HG02970 (cell line): ENCODE results near the gene ADGRL3.
"Not testable (repeated sequence)": the region's sequence is repeated elsewhere in the genome, so short reads cannot be mapped to it uniquely, and the experiment has no call there.

Experiments used
- ATAC-seq: cut with Tn5 transposase; IDR thresholded peaks from one replicate; pipeline ENCODE4 v1.9.1; 2021; ENCODE audit warnings: mild to moderate bottlenecking, moderate library complexity, moderate number of reproducible peaks; ENCODE audit not compliant: unreplicated experiment, low FRiP score

The ADGRL3 gene

DNA sequence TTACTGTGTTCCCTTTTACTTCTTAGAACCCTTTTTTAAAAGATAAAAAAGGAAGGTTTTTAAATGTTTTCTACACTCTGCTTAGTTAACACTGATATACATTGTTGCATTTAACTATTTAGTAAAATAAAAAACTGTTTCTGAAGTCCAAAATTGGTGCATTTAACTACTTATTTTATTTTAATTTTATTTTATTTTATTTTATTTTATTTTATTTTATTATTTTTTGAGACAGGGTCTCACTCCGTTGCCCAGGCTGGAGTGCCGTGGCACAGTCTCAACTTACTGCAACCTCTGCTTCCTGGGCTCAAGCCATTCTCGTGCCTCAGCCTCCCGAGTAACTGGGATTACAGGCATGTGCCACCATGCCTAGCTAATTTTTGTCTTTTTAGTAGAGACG is 652.0 kb downstream of the ADGRL3 start:
- not testable (repeated sequence) for ATAC-seq

DNA sequence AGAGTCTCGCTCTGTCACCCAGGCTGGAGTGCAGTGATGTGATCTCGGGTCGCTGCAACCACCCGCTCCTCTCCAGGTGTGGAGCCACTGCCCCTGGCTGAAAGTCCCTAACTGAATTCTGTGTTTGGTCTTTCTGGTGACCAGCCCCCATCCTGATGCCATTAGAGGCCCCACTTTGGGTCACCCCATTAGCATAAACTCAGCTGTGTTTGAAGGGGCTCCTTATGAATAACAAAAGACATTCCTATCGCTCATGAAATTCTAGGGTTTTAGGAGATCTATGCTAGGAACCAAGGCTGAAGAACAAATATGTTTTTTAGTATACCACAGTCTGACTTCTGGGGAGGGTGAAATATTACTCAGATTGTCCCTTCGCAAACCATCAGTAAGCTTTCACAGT is 652.9 kb downstream of the ADGRL3 start:
- no peak for ATAC-seq

DNA sequence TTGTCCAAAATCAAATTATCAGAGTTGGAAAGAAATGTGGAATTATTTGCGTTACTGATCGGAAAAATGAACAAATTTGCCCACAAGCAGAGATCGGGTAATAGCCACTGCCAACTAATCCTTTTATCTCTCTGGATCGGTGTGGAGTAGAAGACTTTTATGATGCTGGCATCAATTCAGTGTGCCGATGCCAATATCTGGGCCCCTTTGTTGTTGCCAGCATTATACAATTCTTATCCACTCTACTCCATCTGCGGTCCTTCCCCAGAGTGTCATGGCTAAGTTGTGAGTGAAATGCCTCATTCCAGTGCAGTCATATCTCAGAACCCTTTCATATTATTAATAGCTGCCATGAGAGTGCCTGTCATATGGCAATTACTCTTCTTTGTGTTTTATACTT is 660.2 kb downstream of the ADGRL3 start:
- ATAC-seq: no peak

DNA sequence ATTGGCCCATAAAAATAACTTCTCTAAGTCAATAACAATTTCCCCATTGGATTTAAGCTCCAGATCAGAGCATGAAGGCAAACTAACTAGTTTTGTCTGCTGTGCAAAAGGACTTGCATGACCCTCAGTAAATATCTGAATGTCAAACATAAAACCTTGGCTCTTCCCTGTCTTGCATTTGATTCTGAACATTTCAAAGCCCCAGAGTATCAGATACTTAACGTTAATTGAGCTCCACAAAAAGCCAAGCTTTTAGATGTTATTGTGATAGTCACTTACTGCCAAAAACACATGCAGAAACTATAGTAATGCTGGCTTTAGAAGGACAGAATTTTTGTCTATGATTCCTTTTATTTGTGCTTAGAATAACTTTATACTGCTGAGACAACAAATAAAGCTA is 664.2 kb downstream of the ADGRL3 start:
- no peak for ATAC-seq

DNA sequence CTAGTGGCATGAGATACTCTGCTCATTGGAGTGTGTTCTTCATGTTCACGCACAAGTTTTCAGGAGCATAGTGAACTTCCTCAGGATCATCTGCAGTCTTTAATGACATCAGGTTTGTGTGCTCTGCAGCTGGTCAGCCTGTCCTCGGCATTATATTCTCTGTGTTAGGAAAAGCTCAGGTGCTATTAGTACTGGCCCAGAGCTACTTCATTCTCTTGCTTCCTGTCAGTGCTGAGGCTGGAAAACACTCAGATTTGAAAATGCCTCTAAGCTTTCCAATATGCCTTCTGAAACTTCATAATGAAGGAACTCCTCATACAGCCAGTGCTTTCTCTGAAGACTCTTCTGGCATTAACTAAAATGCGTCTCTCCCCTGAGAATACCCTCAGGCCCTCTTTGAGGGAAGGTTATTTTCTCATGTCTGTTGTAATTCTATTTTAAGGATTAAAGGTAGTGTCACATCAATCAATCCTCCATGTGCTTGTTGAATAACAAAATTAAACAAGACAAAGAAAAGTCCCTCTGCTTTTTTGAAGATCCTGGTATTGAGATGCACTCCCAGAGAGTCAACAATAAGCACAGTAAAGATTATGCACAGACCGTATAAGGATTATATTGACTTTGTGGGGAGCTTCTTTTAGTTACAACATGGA is 666.4 kb downstream of the ADGRL3 start:
- ATAC-seq: no peak

DNA sequence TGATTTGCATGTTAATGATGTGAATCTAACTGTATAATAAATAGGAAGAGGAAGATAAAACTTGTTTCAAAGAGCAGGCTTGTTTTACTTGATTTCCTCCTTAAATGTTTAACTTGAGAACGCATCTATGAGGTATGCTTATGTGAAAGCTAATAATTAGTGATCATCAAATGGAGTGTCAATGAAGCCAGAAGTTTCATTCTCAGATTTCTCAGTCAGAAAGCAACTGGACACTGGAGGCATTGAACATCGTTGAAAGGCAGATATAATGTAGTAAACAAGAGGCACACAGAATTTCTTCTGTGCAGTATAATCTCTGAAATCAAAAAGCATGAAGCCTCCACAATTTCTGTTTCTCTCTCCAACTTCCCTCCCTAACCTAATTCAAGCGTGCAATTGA is 672.9 kb downstream of the ADGRL3 start:
- ATAC-seq: no peak

DNA sequence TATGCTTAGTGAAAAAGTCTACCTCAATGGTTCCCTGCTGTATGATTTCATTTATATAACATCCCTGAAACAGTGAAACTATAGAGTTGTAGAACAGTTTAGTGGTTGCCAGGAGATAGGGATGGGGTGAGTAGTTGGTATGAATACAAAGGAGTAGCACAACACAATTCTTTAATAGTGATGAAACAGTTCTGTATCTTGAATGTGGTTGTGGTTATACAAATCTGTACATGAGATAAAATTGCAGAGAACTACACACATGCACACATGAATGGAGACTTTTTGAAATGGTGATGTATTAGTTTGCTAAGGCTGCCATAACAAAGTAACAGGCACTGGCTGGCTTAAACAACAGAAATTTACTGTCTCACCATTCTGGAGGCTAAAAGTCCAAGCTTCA is 677.1 kb downstream of the ADGRL3 start:
- no peak for ATAC-seq

DNA sequence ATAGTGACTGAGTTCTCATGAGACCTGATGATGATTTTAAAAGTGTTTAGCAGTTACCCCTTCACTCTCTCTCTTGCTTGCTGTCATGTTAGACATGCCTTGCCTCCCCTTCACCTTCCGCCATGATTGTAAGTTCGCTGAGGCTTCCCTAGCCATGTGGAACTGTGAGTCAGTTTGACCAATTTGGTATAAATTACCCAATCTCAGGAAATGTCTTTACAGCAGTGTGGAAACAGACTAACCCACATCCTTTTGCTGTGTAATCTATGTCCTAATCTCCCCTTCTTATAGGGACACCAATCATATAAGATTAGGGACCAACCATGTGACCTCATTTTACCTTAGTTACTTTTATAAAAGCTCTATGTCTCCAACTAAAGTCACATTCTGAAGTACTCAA is 677.8 kb downstream of the ADGRL3 start:
- ATAC-seq: no peak

DNA sequence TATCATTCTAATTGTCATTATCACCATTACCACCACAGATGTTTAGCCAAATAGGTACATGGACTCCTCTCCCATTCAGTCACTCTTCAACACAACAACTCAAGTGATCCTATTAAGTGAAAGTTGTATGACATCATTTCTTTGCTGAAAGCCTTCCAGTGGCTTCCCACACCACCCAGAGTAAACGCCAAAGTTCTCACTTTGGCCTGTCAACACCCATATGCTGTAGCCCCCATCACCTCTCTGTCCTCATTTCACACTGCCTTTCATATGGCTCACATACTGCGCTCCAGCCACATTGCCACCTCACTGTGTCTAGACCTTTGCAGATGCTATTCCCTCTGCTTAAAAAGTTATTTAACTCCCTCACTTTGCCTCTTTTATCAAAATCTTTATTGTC is 682.3 kb downstream of the ADGRL3 start:
- no peak for ATAC-seq

DNA sequence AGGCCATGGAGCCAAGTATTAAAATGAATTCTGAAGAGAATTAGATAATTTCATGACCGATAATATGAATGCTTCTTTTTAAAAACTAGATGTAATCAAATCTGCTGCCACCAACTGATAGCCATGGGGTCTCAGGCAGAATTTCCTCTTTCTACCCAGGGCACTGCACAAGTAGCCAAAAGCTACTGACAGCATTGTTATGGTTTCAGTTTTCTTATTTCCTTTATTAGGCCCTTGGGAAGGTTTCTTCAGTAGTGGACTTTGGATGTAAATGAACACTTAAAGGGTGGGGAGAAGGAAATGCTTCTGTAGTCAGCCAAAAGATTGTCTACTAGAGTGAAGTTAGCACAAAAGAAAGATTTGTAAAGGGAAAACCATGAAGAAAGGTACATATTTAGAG is 686.0 kb downstream of the ADGRL3 start:
- ATAC-seq: no peak

DNA sequence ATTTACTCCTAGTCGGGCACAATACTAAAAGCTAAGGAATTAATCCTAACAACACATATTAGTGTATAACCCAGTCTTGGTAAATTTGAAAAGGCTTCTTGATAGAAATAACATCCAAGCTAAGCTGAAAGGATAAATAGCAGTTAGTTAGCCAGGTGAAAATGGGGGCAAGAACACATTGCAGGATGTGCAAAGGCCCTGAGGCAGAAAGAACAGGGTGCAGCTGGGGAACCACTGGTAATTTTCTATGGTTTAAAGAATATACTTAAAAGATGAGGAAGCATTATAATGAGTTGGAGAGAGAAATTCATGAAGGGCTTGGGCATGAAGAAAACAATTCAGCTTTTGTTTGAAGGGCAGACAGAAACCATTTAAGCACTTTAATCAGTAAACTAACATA is 689.0 kb downstream of the ADGRL3 start:
- ATAC-seq: no peak

DNA sequence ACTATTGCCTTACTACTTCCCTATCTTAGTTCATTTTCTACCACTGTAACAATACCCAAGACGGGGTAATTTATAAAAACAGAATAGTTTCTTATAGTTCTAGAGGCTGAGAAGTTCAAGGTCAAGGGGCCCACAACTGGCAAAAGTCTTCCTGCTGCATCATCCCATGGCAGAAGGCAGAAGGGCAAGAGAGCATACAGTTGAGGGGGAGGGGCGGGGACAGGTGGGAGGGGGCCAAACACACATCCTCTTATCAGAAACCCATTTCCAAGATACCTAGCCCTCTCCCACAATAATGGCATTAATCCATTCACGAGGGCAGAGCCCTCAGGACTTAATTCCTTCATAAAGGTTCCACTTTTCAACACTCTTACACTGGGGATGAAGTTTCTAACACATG is 690.2 kb downstream of the ADGRL3 start:
- no peak for ATAC-seq

DNA sequence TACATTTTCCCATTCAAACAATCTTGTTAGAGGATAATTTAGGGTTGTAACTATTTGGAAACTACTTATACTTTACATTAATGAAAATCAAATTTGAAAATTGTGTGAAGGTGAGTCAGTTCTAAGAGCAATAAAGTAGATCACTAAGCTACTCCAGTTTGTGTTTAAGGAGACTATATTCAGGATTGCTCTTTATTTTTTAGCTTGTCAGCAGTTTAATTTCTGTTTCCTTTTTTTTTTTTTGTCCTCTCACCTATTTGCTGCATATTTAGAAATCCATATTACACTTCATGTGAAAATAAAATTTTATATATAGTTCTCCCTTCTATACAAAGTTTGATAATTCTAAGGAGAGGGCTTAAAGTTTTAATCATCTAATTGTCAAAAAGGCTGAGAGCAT is 691.8 kb downstream of the ADGRL3 start:
- no peak for ATAC-seq

DNA sequence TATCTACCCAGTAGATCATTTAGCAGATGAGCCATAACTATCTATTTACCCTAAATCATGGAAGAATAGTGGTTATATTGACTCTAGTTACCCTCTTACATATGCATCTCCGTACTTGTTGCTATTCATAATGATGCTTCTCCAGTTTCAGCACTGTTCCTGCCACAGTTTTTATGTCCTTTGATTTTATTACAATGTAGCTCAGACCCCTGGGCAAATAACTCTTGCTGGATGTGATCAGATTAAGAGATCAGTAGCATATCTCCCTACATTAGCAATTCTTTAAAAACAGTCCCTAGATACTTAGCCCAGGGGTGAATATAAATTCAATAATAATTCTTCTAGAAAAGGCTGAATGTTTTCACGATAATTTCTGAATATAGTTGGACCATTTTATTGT is 696.5 kb downstream of the ADGRL3 start:
- ATAC-seq: no peak

DNA sequence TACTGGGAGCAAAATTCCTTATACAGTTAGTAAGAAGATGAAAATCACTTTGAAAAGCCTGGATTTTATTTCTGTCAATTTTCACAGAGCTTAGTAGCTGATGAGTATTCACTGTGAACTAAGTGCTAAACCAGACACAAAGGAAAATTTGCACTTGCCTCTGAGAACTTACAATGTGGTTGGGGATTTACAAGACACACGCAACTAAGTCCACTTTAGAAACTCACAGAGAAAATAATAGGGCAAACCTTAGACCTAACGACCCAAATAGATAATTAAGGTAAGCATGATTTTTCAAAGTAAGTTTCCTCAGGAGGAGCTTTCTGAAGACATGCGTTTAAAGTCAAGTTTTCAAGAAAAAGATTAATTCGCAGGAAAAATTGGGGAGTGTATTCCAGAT is 708.9 kb downstream of the ADGRL3 start:
- ATAC-seq: no peak

DNA sequence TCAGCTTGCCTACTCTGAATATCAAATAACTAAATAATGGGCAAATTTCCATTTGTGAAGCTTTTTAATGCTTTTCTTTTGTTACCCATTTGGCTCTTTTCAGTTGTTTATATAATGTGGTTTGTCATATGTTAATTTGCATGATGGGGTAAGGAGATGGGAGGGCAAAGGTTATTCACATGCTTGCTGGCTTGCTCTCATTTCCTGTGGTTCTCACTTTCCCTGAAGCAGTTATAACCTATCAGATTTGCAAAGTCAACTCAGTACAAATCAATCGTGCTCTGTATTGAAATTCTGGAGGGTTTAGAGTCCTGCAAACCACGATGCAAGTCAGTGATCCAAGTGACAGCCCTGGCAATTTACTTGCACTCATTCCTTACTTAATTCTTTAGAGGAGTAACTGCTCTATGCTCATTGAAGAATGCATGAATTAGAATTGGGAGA is 711.2 kb downstream of the ADGRL3 start:
- no peak for ATAC-seq

DNA sequence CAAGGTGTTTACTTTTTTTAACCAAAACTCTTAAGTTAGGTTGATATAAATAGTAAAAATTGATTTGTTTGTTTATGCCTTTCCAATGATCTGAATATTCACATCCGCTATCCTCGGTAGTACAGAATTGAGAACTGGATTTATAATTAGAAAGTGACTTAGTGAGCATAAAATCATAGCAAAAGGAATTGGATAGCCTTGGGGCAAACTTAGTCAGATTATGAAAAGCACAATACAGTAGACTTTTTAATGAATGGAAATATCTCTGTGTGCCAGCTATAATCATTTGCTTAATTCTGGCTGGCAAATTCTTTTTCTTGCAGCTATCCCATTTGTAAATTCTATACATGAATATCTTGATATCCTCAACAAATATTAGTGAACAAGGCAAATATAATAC is 713.5 kb downstream of the ADGRL3 start:
- no peak for ATAC-seq

DNA sequence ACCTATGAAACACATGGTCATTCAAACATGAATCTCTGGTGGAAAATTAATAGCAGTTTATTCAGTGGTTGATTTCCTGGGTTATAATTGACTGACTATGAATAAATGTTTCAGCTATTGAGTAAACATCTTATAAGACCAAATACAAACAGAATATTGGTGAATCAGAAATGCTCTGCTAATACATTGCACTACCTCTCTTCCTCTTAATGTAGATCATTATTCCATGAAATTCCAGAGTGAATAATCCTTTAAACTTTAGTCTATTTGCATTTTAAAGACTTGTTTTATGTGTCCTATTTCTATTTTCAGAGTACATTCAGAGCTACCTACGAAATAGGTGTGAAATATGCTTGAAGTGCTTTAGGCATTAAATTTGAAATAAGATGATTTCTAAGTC is 715.4 kb downstream of the ADGRL3 start:
- no peak for ATAC-seq

DNA sequence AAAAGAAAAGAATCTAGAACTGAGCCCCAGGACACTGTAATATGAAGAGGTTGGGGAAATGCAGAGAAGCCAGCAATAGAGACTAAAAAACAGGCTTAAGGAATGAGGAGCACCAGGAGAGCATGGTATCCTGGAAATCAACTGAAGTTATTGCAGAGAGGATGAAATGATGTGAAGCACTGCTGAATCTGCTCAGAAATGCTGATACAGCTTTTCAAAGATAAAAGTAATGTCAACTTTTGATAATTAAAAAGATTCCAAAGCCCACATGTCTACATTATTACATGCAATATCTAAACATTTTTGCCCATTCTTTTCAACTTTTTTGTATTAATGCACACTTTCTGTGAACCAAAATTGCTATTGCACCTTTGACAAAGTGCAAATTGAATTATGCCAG is 718.4 kb downstream of the ADGRL3 start:
- ATAC-seq: no peak

DNA sequence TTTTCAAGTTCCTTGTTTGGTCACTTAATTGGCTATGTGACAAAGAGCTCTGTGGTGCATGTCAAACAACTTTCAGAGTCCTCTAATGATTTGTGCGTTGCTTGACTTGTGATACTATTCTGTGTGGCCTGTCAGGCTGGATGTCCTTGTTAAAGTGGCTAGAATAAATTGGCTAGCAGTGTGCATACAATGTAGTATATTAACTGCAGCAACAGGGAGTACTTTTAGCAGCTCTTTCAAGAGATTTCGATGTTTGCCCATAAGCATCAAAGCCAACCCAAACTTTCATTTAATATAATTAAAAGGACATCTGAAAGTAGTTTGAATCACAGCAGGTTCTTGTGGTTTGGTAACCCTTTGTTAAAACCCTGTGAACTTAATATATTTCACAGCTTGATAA is 718.9 kb downstream of the ADGRL3 start:
- ATAC-seq: no peak

DNA sequence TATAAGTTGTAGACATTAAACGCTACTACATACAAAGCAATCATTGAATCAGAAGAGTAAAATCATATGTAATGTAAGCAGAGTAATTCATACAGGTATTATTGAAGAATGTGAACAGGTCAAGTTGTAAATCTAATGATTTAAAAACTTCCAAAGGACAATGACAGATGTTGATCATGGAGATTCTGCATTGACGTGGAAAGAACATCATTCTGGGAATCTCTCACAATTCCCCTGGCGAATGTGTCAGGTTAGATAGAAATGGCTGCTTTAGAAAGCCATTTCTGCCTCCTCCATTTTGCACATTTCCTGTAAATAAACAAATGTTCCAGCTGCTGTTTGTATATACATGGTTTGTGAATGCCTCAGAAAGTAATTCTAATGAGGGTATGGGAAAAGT is 719.4 kb downstream of the ADGRL3 start:
- ATAC-seq: no peak

DNA sequence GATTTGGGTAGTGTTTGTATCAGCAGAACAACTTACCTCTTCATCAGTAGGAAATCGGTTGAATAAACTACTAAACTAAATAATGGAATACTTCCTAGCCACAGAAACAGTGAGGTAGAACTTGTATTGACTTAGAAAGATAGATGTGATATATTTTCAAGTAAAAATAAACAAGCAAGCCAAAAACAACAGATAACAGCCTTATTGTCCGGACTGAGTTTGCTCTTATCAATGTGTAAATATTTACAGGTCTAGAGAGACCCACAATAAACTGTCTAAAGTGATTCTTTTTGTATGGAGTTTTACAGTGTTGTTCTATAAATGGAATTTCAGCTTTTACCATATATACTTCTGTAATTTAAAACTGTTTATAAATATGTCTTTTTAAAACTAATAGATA is 721.8 kb downstream of the ADGRL3 start:
- ATAC-seq: no peak

DNA sequence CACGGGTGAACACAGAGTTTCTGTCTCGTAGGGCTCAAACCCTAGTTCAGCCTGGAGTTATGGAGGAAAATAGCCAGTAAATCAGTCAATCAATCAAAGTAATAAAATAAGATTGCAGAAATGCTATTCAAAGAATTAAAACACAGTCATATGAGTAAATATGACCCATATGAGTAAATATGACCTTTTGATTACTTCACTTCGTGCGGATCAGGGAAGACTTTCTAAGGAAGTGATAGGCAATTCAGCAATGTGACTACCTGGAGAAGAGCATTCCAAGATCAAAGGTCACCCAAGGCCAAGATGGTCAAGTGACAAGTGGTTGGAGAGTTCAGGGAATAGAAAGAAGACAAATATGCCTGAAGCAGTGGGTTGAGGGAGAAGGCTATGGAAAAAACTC is 722.6 kb downstream of the ADGRL3 start:
- no peak for ATAC-seq
